ENCODE results near the gene MTFR1L. TPM values are rescaled to one million over a fixed set of nuclear protein-coding genes. Genes with fewer than 3 reads are reported as not detected.
A peak's percentile ranks its signal among the peaks of the same experiment; 100 is the strongest.

Gene MTFR1L
- total RNA-seq, 4 donors from 2014 or later, result 91.1 to 107 (median 101) TPM

DNA sequence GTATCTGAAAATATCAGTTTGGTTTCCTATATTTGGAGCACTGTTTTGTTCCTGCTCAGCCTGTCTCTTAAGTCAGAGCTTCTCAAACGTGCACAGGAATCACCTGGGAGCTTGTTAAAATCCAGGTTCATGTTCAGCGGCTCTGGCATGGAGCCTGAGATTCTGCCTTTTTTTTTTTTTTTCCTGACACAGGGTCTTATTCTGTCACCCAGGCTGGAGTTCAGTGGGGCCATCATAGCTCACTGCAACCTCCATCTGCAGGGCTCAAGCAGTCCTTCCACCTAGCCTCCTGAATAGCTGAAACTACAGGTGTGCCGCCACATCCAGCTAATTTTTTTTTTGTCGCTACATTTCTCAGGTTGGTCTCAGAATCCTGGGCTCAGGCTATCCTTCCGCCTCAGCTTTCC is 32.0 kb upstream of the MTFR1L start:
- H3K27me3 ChIP-seq, result no peaks in the 10 kb centered on the region
- peaks cover 28 to 43% (median 41%) of the 10 kb centered on the region in 4 donors for H3K4me1 ChIP-seq
- no peak overlapping the region for H3K4me3 ChIP-seq
- H3K36me3 ChIP-seq, result peaks cover 0 to 13% (median 0%) of the 10 kb centered on the region in 4 donors
- TF ChIP-seq POLR2A (IDR thresholded peaks at IDR 0.05; ENCODE audit: low read depth), result no peak
- no peak for TF ChIP-seq CTCF (IDR thresholded peaks at IDR 0.05)
- TF ChIP-seq POLR2AphosphoS5 (IDR thresholded peaks at IDR 0.05), result no peak
- TF ChIP-seq EP300 (IDR thresholded peaks at IDR 0.05), result no peak
- intact Hi-C loops (cut with DNase I), result no loop called here
- no peak for DNase-seq (ENCODE audit: extremely low spot score)
- whole genome bisulfite sequencing, result 79% methylated on average over 5 of the region's 5 CpGs
- peak overlapping the region in 1 of 4 donors; percentile 78 for H3K27ac ChIP-seq (replicated peaks in 1 of 4)
- no peaks in the 10 kb centered on the region for H3K9me3 ChIP-seq

DNA sequence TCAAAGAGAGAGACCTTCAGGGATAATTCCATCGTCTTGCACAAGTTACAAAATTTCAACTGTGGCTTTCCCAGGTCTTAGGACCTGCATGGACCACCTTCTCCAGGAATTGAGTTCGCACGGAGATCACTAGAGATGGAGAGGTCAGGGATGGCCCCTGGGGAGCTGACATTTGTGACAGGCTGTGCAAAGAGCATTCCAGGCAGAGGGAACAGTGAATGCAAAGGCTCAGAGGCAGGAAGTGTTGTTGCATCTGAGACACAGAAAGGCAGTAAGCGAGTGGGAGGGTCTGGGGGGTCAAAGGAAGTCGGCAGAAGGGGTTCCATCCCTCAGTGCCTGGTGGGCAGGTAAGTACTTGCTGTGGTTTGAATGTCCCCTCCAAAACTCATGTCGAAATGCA is 29.3 kb upstream of the MTFR1L start:
- no peak for TF ChIP-seq POLR2A (IDR thresholded peaks at IDR 0.05; ENCODE audit: low read depth)
- TF ChIP-seq CTCF (IDR thresholded peaks at IDR 0.05), result no peak
- no peak for TF ChIP-seq POLR2AphosphoS5 (IDR thresholded peaks at IDR 0.05)
- TF ChIP-seq EP300 (IDR thresholded peaks at IDR 0.05), result no peak
- Histone ChIP-seq H3K4me3 (no peak overlapping the region), H3K27me3 (no peaks in the 10 kb centered on the region), H3K36me3 (peaks cover 0 to 3% (median 0%) of the 10 kb centered on the region in 4 donors), H3K9me3 (no peaks in the 10 kb centered on the region), H3K27ac (replicated peaks in 1 of 4) (no peak overlapping the region), H3K4me1 (peaks cover 14 to 26% (median 24%) of the 10 kb centered on the region in 4 donors)
- DNase-seq (ENCODE audit: extremely low spot score), result no peak
- 91% methylated on average over 6 of the region's 6 CpGs for WGBS
- intact Hi-C loops (cut with DNase I), result no loop called here

- Histone ChIP-seq H3K36me3 (peaks cover 0 to 3% (median 0%) of the 10 kb centered on the region in 4 donors), H3K4me3 (no peak overlapping the region), H3K9me3 (no peaks in the 10 kb centered on the region), H3K4me1 (peaks cover 8 to 20% (median 16%) of the 10 kb centered on the region in 4 donors), H3K27me3 (no peaks in the 10 kb centered on the region), H3K27ac (replicated peaks in 1 of 4) (no peak overlapping the region)
- no peak for TF ChIP-seq EP300 (IDR thresholded peaks at IDR 0.05)
- no peak for TF ChIP-seq CTCF (IDR thresholded peaks at IDR 0.05)
- TF ChIP-seq POLR2AphosphoS5 (IDR thresholded peaks at IDR 0.05), result no peak
- TF ChIP-seq POLR2A (IDR thresholded peaks at IDR 0.05; ENCODE audit: low read depth), result no peak
- no peak for DNase-seq (ENCODE audit: extremely low spot score)
- intact Hi-C loops (cut with DNase I), result no loop called here
- 68% methylated on average over 4 of the region's 4 CpGs for WGBS
Measured at GRCh38 chr1:25792115-25792514, 27.6 kb upstream of the MTFR1L start.

- no peaks in the 10 kb centered on the region for H3K9me3 ChIP-seq
- no peak overlapping the region for H3K4me3 ChIP-seq
- intact Hi-C loops (cut with DNase I), result no loop called here
- TF ChIP-seq EP300 (IDR thresholded peaks at IDR 0.05) (no peak), POLR2AphosphoS5 (IDR thresholded peaks at IDR 0.05) (no peak), CTCF (IDR thresholded peaks at IDR 0.05) (no peak), POLR2A (IDR thresholded peaks at IDR 0.05; ENCODE audit: low read depth) (no peak)
- H3K4me1 ChIP-seq, result peaks cover 8 to 23% (median 16%) of the 10 kb centered on the region in 4 donors
- 68% methylated on average over 7 of the region's 7 CpGs for WGBS
- DNase-seq (ENCODE audit: extremely low spot score), result no peak
- no peak overlapping the region for H3K27ac ChIP-seq (replicated peaks in 1 of 4)
- H3K36me3 ChIP-seq, result peaks cover 0 to 3% (median 0%) of the 10 kb centered on the region in 4 donors
- H3K27me3 ChIP-seq, result no peaks in the 10 kb centered on the region
Measured at GRCh38 chr1:25793585-25794170, 26.1 kb upstream of the MTFR1L start.

- H3K27me3 ChIP-seq, result no peaks in the 10 kb centered on the region
- peaks cover 13 to 29% (median 22%) of the 10 kb centered on the region in 4 donors for H3K4me1 ChIP-seq
- intact Hi-C loops (cut with DNase I), result no loop called here
- peaks cover 0 to 3% (median 0%) of the 10 kb centered on the region in 4 donors for H3K36me3 ChIP-seq
- no peaks in the 10 kb centered on the region for H3K9me3 ChIP-seq
- TF ChIP-seq CTCF (IDR thresholded peaks at IDR 0.05), result no peak
- no peak for TF ChIP-seq POLR2AphosphoS5 (IDR thresholded peaks at IDR 0.05)
- no peak for TF ChIP-seq POLR2A (IDR thresholded peaks at IDR 0.05; ENCODE audit: low read depth)
- TF ChIP-seq EP300 (IDR thresholded peaks at IDR 0.05), result no peak
- 79% methylated on average over 8 of the region's 8 CpGs for WGBS
- H3K4me3 ChIP-seq, result no peak overlapping the region
- no peak for DNase-seq (ENCODE audit: extremely low spot score)
- no peak overlapping the region for H3K27ac ChIP-seq (replicated peaks in 1 of 4)
Measured at GRCh38 chr1:25794325-25794724, 25.4 kb upstream of the MTFR1L start.

Data from esophagus muscularis mucosa (tissue), 4 donors.